Prostate gland (tissue), 2 donors: ENCODE measurements around the gene MAP3K8. TPM values are rescaled to one million over a fixed set of nuclear protein-coding genes. Genes with fewer than 3 reads are reported as not detected.
"Not testable (repeated sequence)": the region's sequence is repeated elsewhere in the genome, so short reads cannot be mapped to it uniquely, and the experiment has no call there.

ENCODE experiments used
- DNase-seq: peaks from one replicate; pipeline ENCODE4 v3.0.0-alpha.2; 2019; ENCODE audit warnings: low spot score
- H3K27ac ChIP-seq, 2 donors: fragments of 200-600 bp; sonication (generic); 2 replicates each; pipeline ENCODE4 v1.5.1; 2017 to 2019
- H3K27me3 ChIP-seq: fragments of 200-600 bp; sonication (generic); replicated peaks from 2 replicates; pipeline ENCODE4 v1.5.1; 2019; ENCODE audit not compliant: insufficient read depth
- H3K36me3 ChIP-seq, 2 donors: fragments of 200-600 bp; sonication (generic); 1 replicate in 1 of 2; 2 replicates in 1 of 2; pipeline versions ENCODE4 v1.5.1 to v1.8.1; 2017 to 2019
- H3K4me1 ChIP-seq: fragments of 200-600 bp; sonication (generic); replicated peaks from 2 replicates; pipeline ENCODE4 v1.5.1; 2019
- H3K4me3 ChIP-seq, 2 donors: fragments of 200-600 bp; sonication (generic); 2 replicates each; pipeline ENCODE4 v1.5.1; 2017 to 2019
- H3K9me3 ChIP-seq: fragments of 200-600 bp; sonication (generic); 2 replicates; pipeline ENCODE4 v1.5.1; 2017
- CTCF ChIP-seq, 4 experiments: fragments of 200-600 bp in 2 of 4; fragments of 450-650 bp in 2 of 4; sonication (generic) in 2 of 4; IDR thresholded peaks; 1 replicate in 3 of 4; 2 replicates in 1 of 4; pipeline ENCODE4 v1.5.1; 2016 to 2019; ENCODE audit warnings: antibody characterized with exemption in 4 of 4, mild to moderate bottlenecking in 2 of 4, moderate library complexity in 2 of 4
- POLR2A ChIP-seq: fragments of 450-650 bp; IDR thresholded peaks from one replicate; pipeline ENCODE4 v1.6.1; 2016; ENCODE audit warnings: antibody characterized with exemption, mild to moderate bottlenecking
- POLR2AphosphoS5 ChIP-seq: sonication (generic); formaldehyde crosslinking; IDR thresholded peaks from one replicate; pipeline ENCODE4 v1.6.1; 2017; ENCODE audit warnings: antibody characterized with exemption
- WGBS: methylation state at CpG from one replicate; pipeline ENCODE4 v1.1.5; 2018; 5-methylcytosine and 5-hydroxymethylcytosine counted together
- intact Hi-C: fragments of 100-400 bp; cut with DNase I; formaldehyde crosslinking; loops from one replicate; pipeline ENCODE4 v1.14.2; 2022
- total RNA-seq, 2 donors: library from RNA; depleted of rRNA; stranded (reverse); fragments of >200 nt; gene quantifications; one replicate each; pipeline ENCODE4 v1.1.0, GENCODE V29; 2016

Gene MAP3K8
- total RNA-seq, 2 donors from 2014 or later, result 4.7 to 12.2 TPM

- no peak overlapping the region for H3K27ac ChIP-seq
- no peaks in the 10 kb centered on the region for H3K36me3 ChIP-seq
- H3K27me3 ChIP-seq, result no peaks in the 10 kb centered on the region
- no peak for DNase-seq
- no peaks in the 10 kb centered on the region for H3K9me3 ChIP-seq
- WGBS, result 95% methylated on average over 2 of the region's 2 CpGs
- no peaks in the 10 kb centered on the region for H3K4me1 ChIP-seq
- no peak overlapping the region for H3K4me3 ChIP-seq
- intact Hi-C loops, result loop anchor here (5.0 kb wide), 1 partner anchor 42 kb away; no protein-coding TSS in a partner anchor
- TF ChIP-seq POLR2A, result no peak
- TF ChIP-seq CTCF (IDR thresholded peaks at IDR 0.05), result no peak
- no peak for TF ChIP-seq POLR2AphosphoS5
Measured at GRCh38 chr10:30420266-30420665, 13.7 kb upstream of the MAP3K8 start.

GRCh38 chr10:30420766-30421165 lies 13.2 kb upstream of the MAP3K8 start:
- DNase-seq, result no peak
- WGBS, result 86% methylated on average over 1 of the region's 1 CpG
- H3K27me3 ChIP-seq, result no peaks in the 10 kb centered on the region
- H3K4me3 ChIP-seq, result no peak overlapping the region
- H3K27ac ChIP-seq, result no peak overlapping the region
- no peaks in the 10 kb centered on the region for H3K4me1 ChIP-seq
- intact Hi-C loops, result loop anchor here (5.0 kb wide), 1 partner anchor 42 kb away; no protein-coding TSS in a partner anchor
- H3K36me3 ChIP-seq, result no peaks in the 10 kb centered on the region
- H3K9me3 ChIP-seq, result no peaks in the 10 kb centered on the region
- TF ChIP-seq POLR2AphosphoS5, result no peak
- no peak for TF ChIP-seq POLR2A
- no peak for TF ChIP-seq CTCF (IDR thresholded peaks at IDR 0.05)

- no peaks in the 10 kb centered on the region for H3K9me3 ChIP-seq
- H3K36me3 ChIP-seq, result no peaks in the 10 kb centered on the region
- intact Hi-C loops, result loop anchor here (5.0 kb wide), 1 partner anchor 40 kb away; no protein-coding TSS in a partner anchor
- WGBS, result 92% methylated on average over 7 of the region's 7 CpGs
- H3K27me3 ChIP-seq, result no peaks in the 10 kb centered on the region
- H3K4me1 ChIP-seq, result no peaks in the 10 kb centered on the region
- no peak overlapping the region for H3K4me3 ChIP-seq
- no peak for DNase-seq
- TF ChIP-seq CTCF (IDR thresholded peaks at IDR 0.05) (no peak), POLR2AphosphoS5 (no peak), POLR2A (no peak)
- H3K27ac ChIP-seq, result no peak overlapping the region
Measured at GRCh38 chr10:30422151-30422695, 11.8 kb upstream of the MAP3K8 start.

GRCh38 chr10:30422981-30423654 lies 10.9 kb upstream of the MAP3K8 start:
- no peaks in the 10 kb centered on the region for H3K4me1 ChIP-seq
- H3K27me3 ChIP-seq, result no peaks in the 10 kb centered on the region
- no peak for TF ChIP-seq CTCF (IDR thresholded peaks at IDR 0.05)
- TF ChIP-seq POLR2AphosphoS5, result peak; percentile 31
- H3K36me3 ChIP-seq, result no peaks in the 10 kb centered on the region
- intact Hi-C loops, result loop anchor here (5.0 kb wide), 1 partner anchor 39 kb away; no protein-coding TSS in a partner anchor
- H3K27ac ChIP-seq, result peak overlapping the region in 1 of 2 donors; percentile 10
- peak; percentile 29 for DNase-seq
- H3K9me3 ChIP-seq, result no peaks in the 10 kb centered on the region
- no peak overlapping the region for H3K4me3 ChIP-seq
- WGBS, result 31% methylated on average over 8 of the region's 8 CpGs

GRCh38 chr10:30423655-30424275 lies 10.2 kb upstream of the MAP3K8 start:
- not testable (repeated sequence) for H3K36me3 ChIP-seq, H3K9me3 ChIP-seq, DNase-seq, H3K4me3 ChIP-seq, H3K4me1 ChIP-seq, H3K27me3 ChIP-seq
- H3K27ac ChIP-seq, result peak overlapping the region in 1 of 2 donors; percentile 10
- 41% methylated on average over 6 of the region's 6 CpGs for WGBS
- intact Hi-C loops, result loop anchor here (5.0 kb wide), 1 partner anchor 39 kb away; no protein-coding TSS in a partner anchor
